T follicular helper cell (primary cell): Measurements from ENCODE around the gene SULT1A2.
"Not testable (repeated sequence)": the region's sequence is repeated elsewhere in the genome, so short reads cannot be mapped to it uniquely, and the experiment has no call there.

ENCODE experiments used
- DNase-seq: peaks from one replicate; pipeline ENCODE4 v3.0.0-alpha.2; 2020; ENCODE audit warnings: low read depth

SULT1A2 gene

GRCh38 chr16:28609631-28610594 lies 13.1 kb upstream of the SULT1A2 start, which contains the start of gene SULT1A1:
TSS of gene SULT1A1 (minus strand) at chr16:28610044. CDS start at chr16:28608855, 1,189 bp downstream.
- no peak for DNase-seq

DNA sequence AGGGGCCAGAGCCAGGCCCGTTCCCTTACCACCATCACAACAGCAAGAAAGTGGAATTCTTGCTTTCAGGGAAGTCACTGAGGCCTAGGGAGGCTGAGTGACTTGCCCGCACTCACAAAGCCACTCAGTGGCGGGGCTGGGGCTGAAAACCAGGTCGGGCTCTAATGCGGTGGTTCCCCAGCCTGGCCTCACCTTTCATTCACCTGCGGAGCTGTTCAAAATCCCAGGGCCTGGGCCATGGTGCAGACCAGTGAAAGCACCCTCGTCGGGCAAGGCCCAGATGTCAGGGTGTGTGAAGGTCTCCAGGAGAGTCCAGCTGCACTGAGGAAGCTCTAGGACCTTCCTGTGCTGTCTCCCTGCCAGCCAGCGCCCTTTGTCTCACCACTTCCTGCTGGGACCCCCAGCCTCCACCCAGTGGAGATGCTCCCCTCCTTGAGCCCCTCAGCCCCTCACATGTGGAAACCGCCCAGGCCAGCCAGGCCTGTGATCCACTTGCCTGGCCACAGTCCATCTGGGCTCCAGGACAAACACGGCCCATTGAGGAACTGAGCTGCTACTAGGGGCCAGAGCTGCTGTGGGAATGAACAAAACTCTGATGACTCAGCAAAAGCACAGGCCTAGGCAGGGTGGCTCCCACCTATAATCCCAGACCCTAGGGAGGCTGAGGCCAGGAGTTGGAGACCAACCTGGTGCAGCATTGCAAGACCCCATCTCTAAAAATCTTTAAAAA lies 12.2 kb upstream of the SULT1A2 start:
- not testable (repeated sequence) for DNase-seq

- DNase-seq, result not testable (repeated sequence)
These were observed 11.6 kb upstream of the SULT1A2 start for GRCh38 chr16:28608496-28608808.

- DNase-seq, result not testable (repeated sequence)
These were observed 11.0 kb upstream of the SULT1A2 start for GRCh38 chr16:28607681-28608495.

- DNase-seq, result no peak
These were observed 10.3 kb upstream of the SULT1A2 start for GRCh38 chr16:28607116-28607623.

GRCh38 chr16:28606291-28607115 lies 9.7 kb upstream of the SULT1A2 start:
- no peak for DNase-seq

DNA sequence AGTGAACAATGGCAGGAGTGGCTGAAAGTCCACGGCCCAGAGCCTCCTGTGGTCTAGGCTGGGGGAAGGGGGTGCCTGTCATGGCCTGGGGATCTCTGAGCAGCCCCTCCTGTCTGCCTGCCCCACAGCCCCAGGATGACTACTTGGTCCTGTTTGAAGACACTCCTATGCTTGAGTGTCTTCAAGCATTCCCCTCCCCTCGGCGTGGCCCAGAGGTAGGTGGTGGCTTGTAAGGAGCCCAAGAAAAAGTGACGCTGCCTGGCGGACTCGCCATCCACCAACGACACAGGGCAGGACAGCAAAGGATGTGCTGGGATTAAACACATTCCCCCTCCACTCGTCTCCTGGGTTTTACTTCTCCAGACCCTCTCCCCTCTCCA lies 7.3 kb upstream of the SULT1A2 start:
- DNase-seq, result no peak

- DNase-seq, result no peak
These were observed 6.7 kb upstream of the SULT1A2 start for GRCh38 chr16:28603381-28604185.

DNA sequence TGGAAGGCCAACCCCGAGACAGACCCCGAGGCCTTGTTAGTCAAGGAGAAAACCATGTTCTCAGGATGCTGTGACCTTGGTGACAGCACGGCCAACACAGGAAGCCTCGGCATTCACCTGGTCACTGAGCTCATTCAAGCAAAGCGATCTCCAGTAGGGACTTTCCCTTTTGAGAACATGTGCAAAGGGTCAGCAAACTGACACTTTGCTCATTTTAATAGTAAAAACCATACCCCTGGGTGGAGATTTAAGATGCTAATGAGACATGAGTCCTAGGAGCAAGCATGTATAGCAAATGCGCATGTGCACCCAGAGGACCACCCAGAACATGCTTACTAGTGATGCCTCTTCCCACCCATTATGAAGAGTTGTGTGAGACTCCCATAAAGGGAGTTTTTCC lies 5.7 kb upstream of the SULT1A2 start:
- no peak for DNase-seq

DNA sequence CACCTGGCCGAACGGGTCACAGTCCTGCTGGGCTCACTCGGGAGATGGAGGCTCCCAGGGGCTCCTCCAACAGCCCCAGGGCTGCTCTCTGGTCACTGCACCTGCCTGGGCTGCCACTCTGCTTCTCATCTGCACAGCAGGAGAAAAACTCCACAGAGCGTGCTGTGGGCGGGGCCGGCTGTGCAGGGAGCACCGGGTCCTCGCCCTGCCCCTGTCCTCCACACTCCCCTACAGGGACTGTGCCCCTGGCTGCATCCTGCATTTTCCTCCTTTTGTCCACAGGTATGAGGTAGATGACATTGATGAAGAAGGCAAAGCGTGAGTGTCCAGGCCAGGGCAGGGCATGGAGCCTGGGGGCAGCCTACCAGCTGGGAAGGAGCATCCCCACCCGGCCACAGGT lies 5.2 kb upstream of the SULT1A2 start:
- not testable (repeated sequence) for DNase-seq

DNA sequence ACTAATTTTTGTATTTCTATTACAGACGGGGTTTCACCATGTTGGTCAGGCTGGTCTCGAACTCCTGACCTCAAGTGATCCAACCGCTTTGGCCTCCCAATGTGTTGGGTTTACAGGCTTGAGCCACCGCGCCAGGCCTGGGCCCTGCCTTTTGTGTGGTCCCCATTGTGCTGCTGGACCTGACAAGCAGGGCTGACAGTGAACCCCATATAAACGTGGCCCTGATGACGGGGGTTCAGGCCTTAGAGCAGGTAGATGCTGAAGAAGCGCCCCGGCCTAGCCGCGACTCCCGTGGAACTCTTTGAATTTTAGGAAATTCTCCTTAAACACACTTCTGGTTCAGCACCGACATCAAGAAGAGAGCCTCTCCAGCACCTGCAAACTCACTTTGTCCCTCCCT lies 4.7 kb upstream of the SULT1A2 start:
- not testable (repeated sequence) for DNase-seq

DNA sequence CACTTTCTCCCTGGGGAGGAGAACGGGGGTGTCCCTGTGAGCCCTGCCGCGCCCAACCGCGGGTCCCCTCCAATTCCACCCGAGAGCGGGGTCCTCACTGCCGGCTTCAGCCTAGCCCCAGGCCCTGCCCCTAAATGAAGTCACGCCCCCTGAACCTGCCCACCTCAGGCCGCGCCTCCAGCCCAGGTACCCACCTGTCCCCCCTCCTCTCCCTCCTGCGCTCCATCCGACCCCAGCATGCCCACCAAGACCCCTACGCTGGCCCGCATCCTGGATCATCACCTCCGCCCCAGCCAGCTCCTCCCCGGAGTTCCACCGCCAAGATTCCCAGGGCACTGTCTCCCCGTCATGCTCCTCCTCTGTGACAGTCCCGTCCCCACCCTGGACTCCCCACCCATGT lies 4.1 kb upstream of the SULT1A2 start:
- not testable (repeated sequence) for DNase-seq

GRCh38 chr16:28599377-28600285 lies 2.8 kb upstream of the SULT1A2 start:
- not testable (repeated sequence) for DNase-seq

- DNase-seq, result no peak
These were observed 927 bp upstream of the SULT1A2 start for GRCh38 chr16:28597692-28598261.

- no peak for DNase-seq
These were observed 677 bp downstream of the SULT1A2 start for GRCh38 chr16:28596115-28596630.

DNA sequence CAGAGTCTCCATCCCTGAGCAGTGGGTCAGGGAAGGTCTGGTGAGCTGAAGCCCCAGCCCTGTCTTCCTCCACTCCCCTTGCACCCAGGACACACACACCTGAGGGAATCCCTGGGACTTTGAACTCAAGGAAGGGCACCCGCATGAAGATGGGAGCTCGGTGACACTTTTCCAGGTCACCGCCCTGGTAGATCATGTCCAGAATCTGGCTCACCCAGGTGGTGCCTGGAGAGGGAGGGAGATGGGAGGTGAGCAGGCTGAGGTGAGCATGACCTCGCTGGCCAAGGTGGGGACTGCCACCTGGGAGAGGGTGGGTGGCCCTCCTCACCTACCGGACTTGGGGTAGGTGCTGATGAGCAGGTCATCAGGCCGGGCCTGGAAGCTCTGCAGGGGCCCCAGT lies 1.4 kb downstream of the SULT1A2 start:
- DNase-seq, result not testable (repeated sequence)

DNA sequence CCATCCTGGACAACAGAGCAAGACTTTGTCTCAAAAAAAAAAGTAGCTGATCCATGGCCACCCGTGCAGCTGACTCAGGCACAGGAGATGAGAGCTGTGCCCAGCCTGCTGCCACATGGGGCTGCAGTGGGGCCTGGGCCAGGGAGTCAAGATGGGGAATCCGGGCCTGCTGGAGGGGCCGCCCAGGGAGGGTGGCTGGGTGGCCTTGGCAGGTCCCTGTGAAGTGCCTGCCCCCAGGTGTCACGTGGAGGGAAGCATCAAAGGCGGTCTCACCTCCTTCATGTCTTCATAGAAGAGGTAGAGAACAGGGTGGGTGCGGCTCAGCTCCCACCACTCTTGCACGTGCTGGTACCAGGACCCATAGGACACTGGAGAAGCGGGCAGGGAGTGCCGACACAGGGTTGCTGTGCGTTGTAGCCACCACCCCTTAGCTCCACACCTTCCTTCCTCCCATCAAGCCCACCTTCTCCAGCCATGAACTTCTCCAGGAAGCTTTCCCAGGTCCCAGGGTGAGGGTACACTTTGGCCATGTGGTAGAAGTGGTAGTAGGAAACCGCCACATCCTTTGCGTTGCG lies 3.8 kb downstream of the SULT1A2 start:
- no peak for DNase-seq

GRCh38 chr16:28592511-28592910 lies 4.3 kb downstream of the SULT1A2 start:
- no peak for DNase-seq
